GM19239 (cell line): ENCODE data around the gene SOX13.
"Not testable (repeated sequence)": the region's sequence is repeated elsewhere in the genome, so short reads cannot be mapped to it uniquely, and the experiment has no call there.

Experiments used
- DNase-seq: peaks from one replicate; pipeline ENCODE4 v3.0.0; 2011; ENCODE audit warnings: low spot score; ENCODE audit not compliant: insufficient read length
- FAIRE-seq: peaks from 2 replicates; lab custom pipeline; 2011; peaks lifted over from hg19 to GRCh38; lab: Jason Lieb, UNC

SOX13 gene

GRCh38 chr1:204084247-204084772 is 11.4 kb downstream of the SOX13 start:
- FAIRE-seq, result no peak

GRCh38 chr1:204085876-204086275 is 13.0 kb downstream of the SOX13 start:
- DNase-seq (no peak), FAIRE-seq (no peak)

More at GRCh38 chr1:204084247-204084772, 11.4 kb downstream of the SOX13 start:
- no peak for DNase-seq

GRCh38 chr1:204087181-204087892 is 14.4 kb downstream of the SOX13 start:
- FAIRE-seq (no peak), DNase-seq (no peak)

- FAIRE-seq, result no peak
- no peak for DNase-seq
Observed at GRCh38 chr1:204087893-204088528, 15.1 kb downstream of the SOX13 start.

- DNase-seq, result no peak
- FAIRE-seq, result no peak
Observed at GRCh38 chr1:204088596-204088995, 15.7 kb downstream of the SOX13 start.

GRCh38 chr1:204089044-204089751 is 16.3 kb downstream of the SOX13 start:
- DNase-seq (no peak), FAIRE-seq (no peak)

- not testable (repeated sequence) for FAIRE-seq, DNase-seq
Observed at GRCh38 chr1:204090132-204090531, 17.2 kb downstream of the SOX13 start.

GRCh38 chr1:204091066-204091465 is 18.2 kb downstream of the SOX13 start:
- DNase-seq (no peak), FAIRE-seq (no peak)

- FAIRE-seq (no peak), DNase-seq (no peak)
Observed at GRCh38 chr1:204091787-204092312, 18.9 kb downstream of the SOX13 start.

GRCh38 chr1:204092632-204093420 is 19.9 kb downstream of the SOX13 start:
- no peak for DNase-seq
- FAIRE-seq, result no peak

GRCh38 chr1:204093421-204093717 is 20.5 kb downstream of the SOX13 start:
- FAIRE-seq (no peak), DNase-seq (no peak)

GRCh38 chr1:204093781-204094180 is 20.9 kb downstream of the SOX13 start:
- DNase-seq (no peak), FAIRE-seq (no peak)

- FAIRE-seq (no peak), DNase-seq (no peak)
Observed at GRCh38 chr1:204094313-204094729, 21.4 kb downstream of the SOX13 start.

- FAIRE-seq, result no peak
- no peak for DNase-seq
Observed at GRCh38 chr1:204094856-204095634, 22.1 kb downstream of the SOX13 start.

GRCh38 chr1:204096931-204097330 is 24.0 kb downstream of the SOX13 start:
- FAIRE-seq, result no peak
- no peak for DNase-seq

- DNase-seq (no peak), FAIRE-seq (no peak)
Observed at GRCh38 chr1:204098683-204099082, 25.8 kb downstream of the SOX13 start.

GRCh38 chr1:204099754-204100153 is 26.8 kb downstream of the SOX13 start:
- FAIRE-seq, result not testable (repeated sequence)

GRCh38 chr1:204102029-204102611 is 29.2 kb downstream of the SOX13 start:
- no peak for DNase-seq
- FAIRE-seq, result no peak

More at GRCh38 chr1:204099754-204100153, 26.8 kb downstream of the SOX13 start:
- not testable (repeated sequence) for DNase-seq
